OCI-LY1 (cell line): ENCODE data around the gene DEFB129.

Experiments used
- H2AFZ ChIP-seq: fragments of 200-600 bp; sonication (generic), shearing (Covaris generic); 2 replicates; pipeline ENCODE4 v1.6.0; 2014; ENCODE audit warnings: antibody characterized with exemption, mild to moderate bottlenecking, low read length
- H3F3A ChIP-seq: fragments of 200-600 bp; sonication (generic), shearing (Covaris generic); 2 replicates; pipeline ENCODE4 v1.6.0; 2014; ENCODE audit warnings: mild to moderate bottlenecking, antibody characterized with exemption, low read length, moderate library complexity; ENCODE audit not compliant: insufficient read depth
- H3K27ac ChIP-seq: fragments of 200-600 bp; sonication (generic); 2 replicates; pipeline ENCODE4 v1.5.1; 2014; ENCODE audit warnings: low read length, mixed run types, mild to moderate bottlenecking, low read depth; ENCODE audit not compliant: poor library complexity, severe bottlenecking
- H3K27me3 ChIP-seq: fragments of 200-600 bp; sonication (generic); 2 replicates; pipeline ENCODE4 v1.6.0; 2014; ENCODE audit warnings: antibody characterized with exemption, mild to moderate bottlenecking, low read length, moderate library complexity; ENCODE audit not compliant: insufficient read depth
- H3K36me3 ChIP-seq: fragments of 200-600 bp; sonication (generic); 2 replicates; pipeline ENCODE4 v1.6.1; 2014; ENCODE audit warnings: mild to moderate bottlenecking, antibody characterized with exemption, low read length, moderate library complexity, mixed read lengths; ENCODE audit not compliant: insufficient read depth
- H3K4me1 ChIP-seq: fragments of 200-600 bp; sonication (generic); 2 replicates; pipeline ENCODE4 v1.5.1; 2014; ENCODE audit warnings: mild to moderate bottlenecking, low read length, moderate library complexity; ENCODE audit not compliant: insufficient read depth, severe bottlenecking
- H3K4me2 ChIP-seq: fragments of 200-600 bp; sonication (generic), shearing (Covaris generic); 2 replicates; pipeline ENCODE4 v1.6.1; 2014; ENCODE audit warnings: low read length
- H3K4me3 ChIP-seq: fragments of 200-600 bp; sonication (generic); 2 replicates; pipeline ENCODE4 v1.5.1; 2014; ENCODE audit warnings: low read length, low read depth, mild to moderate bottlenecking, mixed read lengths; ENCODE audit not compliant: poor library complexity, severe bottlenecking
- H3K79me2 ChIP-seq: fragments of 200-600 bp; shearing (Covaris generic); 2 replicates; pipeline ENCODE4 v1.6.1; 2016; ENCODE audit warnings: mixed run types, low read length, mixed read lengths; ENCODE audit not compliant: insufficient read depth
- H3K9ac ChIP-seq: fragments of 200-600 bp; sonication (generic), shearing (Covaris generic); 2 replicates; pipeline ENCODE4 v1.6.1; 2014; ENCODE audit warnings: mild to moderate bottlenecking, low read length, mixed read lengths
- H3K9me2 ChIP-seq: fragments of 200-600 bp; sonication (generic), shearing (Covaris generic); 2 replicates; pipeline ENCODE4 v1.6.1; 2014; ENCODE audit warnings: low read depth, mild to moderate bottlenecking, low read length, mixed read lengths
- H3K9me3 ChIP-seq: fragments of 200-600 bp; shearing (Covaris generic); 2 replicates; pipeline ENCODE4 v1.6.1; 2014; ENCODE audit warnings: low read length, mixed read lengths
- H4K20me1 ChIP-seq: fragments of 200-600 bp; sonication (generic), shearing (Covaris generic); 2 replicates; pipeline ENCODE4 v1.6.0; 2016; ENCODE audit warnings: mild to moderate bottlenecking, low read length; ENCODE audit not compliant: insufficient read depth
- EZH2 ChIP-seq: fragments of 200-600 bp; sonication (generic), shearing (Covaris generic); IDR thresholded peaks from 2 replicates; pipeline ENCODE4 v1.8.0; 2017; ENCODE audit warnings: borderline replicate concordance, mixed run types, mild to moderate bottlenecking, antibody characterized with exemption, low read length, moderate library complexity, mixed read lengths
- TF ChIP-seq, protein P1 (sequence below): fragments of 200-600 bp; sonication (generic), shearing (Covaris generic); IDR thresholded peaks from 2 replicates; pipeline ENCODE4 v1.5.1; 2017; ENCODE audit warnings: mild to moderate bottlenecking, antibody characterized with exemption, low read length, moderate library complexity, mixed read lengths

DEFB129 gene

GRCh38 chr20:263701-264100 is 36.6 kb downstream of the DEFB129 start:
- H3K27me3 ChIP-seq: no peaks in the 10 kb centered on the region
- H3K9me3 ChIP-seq: no peaks in the 10 kb centered on the region
- H3K4me2 ChIP-seq: no peak overlapping the region
- H3K9ac ChIP-seq: no peak overlapping the region
- no peaks in the 10 kb centered on the region for H3K79me2 ChIP-seq
- H4K20me1 ChIP-seq: no peaks in the 10 kb centered on the region
- no peaks in the 10 kb centered on the region for H3K36me3 ChIP-seq
- H3K27ac ChIP-seq: no peak overlapping the region
- H3K9me2 ChIP-seq: no peaks in the 10 kb centered on the region
- peaks cover 7% of the 10 kb centered on the region for H3K4me1 ChIP-seq
- H3F3A ChIP-seq: no peaks in the 10 kb centered on the region
- TF ChIP-seq EZH2: no peak
- TF ChIP-seq, protein P1, sequence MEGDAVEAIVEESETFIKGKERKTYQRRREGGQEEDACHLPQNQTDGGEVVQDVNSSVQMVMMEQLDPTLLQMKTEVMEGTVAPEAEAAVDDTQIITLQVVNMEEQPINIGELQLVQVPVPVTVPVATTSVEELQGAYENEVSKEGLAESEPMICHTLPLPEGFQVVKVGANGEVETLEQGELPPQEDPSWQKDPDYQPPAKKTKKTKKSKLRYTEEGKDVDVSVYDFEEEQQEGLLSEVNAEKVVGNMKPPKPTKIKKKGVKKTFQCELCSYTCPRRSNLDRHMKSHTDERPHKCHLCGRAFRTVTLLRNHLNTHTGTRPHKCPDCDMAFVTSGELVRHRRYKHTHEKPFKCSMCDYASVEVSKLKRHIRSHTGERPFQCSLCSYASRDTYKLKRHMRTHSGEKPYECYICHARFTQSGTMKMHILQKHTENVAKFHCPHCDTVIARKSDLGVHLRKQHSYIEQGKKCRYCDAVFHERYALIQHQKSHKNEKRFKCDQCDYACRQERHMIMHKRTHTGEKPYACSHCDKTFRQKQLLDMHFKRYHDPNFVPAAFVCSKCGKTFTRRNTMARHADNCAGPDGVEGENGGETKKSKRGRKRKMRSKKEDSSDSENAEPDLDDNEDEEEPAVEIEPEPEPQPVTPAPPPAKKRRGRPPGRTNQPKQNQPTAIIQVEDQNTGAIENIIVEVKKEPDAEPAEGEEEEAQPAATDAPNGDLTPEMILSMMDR: no peak
- no peak overlapping the region for H3K4me3 ChIP-seq
- H2AFZ ChIP-seq: no peak overlapping the region

- Histone ChIP-seq H3K4me2 (peak overlapping the region; percentile 68), H3K27ac (no peak overlapping the region), H3K79me2 (no peaks in the 10 kb centered on the region), H3K9ac (peak overlapping the region; percentile 52; the same call in 1 of the 2 replicates), H3K9me3 (no peaks in the 10 kb centered on the region), H3K4me3 (peak overlapping the region; percentile 54), H3K27me3 (0 out of 2 replicates have a peak, but pooled peaks cover 4% of the 10 kb centered on the region), H2AFZ (peak overlapping the region; percentile 76), H3F3A (no peaks in the 10 kb centered on the region), H3K9me2 (no peaks in the 10 kb centered on the region), H3K36me3 (no peaks in the 10 kb centered on the region), H4K20me1 (no peaks in the 10 kb centered on the region), H3K4me1 (peaks cover 7% of the 10 kb centered on the region)
- TF ChIP-seq, protein P1: peak; percentile 95
- no peak for TF ChIP-seq EZH2
These were observed 39.8 kb downstream of the DEFB129 start for GRCh38 chr20:266596-267562.

- TF ChIP-seq EZH2: no peak
- TF ChIP-seq, protein P1: no peak
These were observed 43.5 kb downstream of the DEFB129 start for GRCh38 chr20:270517-270916.

More at GRCh38 chr20:270517-270916, 43.5 kb downstream of the DEFB129 start:
- Histone ChIP-seq H3K9me3 (no peaks in the 10 kb centered on the region), H3K9me2 (no peaks in the 10 kb centered on the region), H3K79me2 (no peaks in the 10 kb centered on the region), H4K20me1 (no peaks in the 10 kb centered on the region), H3K4me1 (peaks cover 7% of the 10 kb centered on the region), H3K4me2 (no peak overlapping the region), H3K36me3 (no peaks in the 10 kb centered on the region; the same call in 1 of the 2 replicates), H3K27me3 (0 out of 2 replicates have a peak, but pooled peaks cover 4% of the 10 kb centered on the region), H3K9ac (no peak overlapping the region), H3F3A (no peaks in the 10 kb centered on the region), H2AFZ (no peak overlapping the region), H3K27ac (no peak overlapping the region), H3K4me3 (no peak overlapping the region)
